H1 (cell line): ENCODE data around the gene PLCB1. TPM values are rescaled to one million over a fixed set of nuclear protein-coding genes. Genes with fewer than 3 reads are reported as not detected.

Experiments
- ASH2L ChIP-seq: fragments of 200-600, 300-600 bp; sonication (generic); IDR thresholded peaks from one replicate; pipeline ENCODE4 v1.7.1; 2017; ENCODE audit warnings: low read length
- KDM5A ChIP-seq: fragments of 200-600 bp; IDR thresholded peaks from 2 replicates; pipeline ENCODE4 v1.7.1; 2012; ENCODE audit warnings: mild to moderate bottlenecking, low read length, inconsistent platforms, mixed read lengths
- POLR2AphosphoS5 ChIP-seq: IDR thresholded peaks from 2 replicates; pipeline ENCODE4 v1.6.1; 2011; ENCODE audit warnings: low read depth, low read length
- polyA plus RNA-seq, 7 experiments: library from polyadenylated mRNA; depleted of rRNA in 3 of 7; stranded (reverse) in 5 of 7; unstranded in 2 of 7; fragments of >200 nt in 5 of 7; fragments of 200-250 nt in 2 of 7; gene quantifications; 1 replicate in 5 of 7; 2 replicates in 1 of 7; 4 replicates in 1 of 7; pipeline versions ENCODE4 v1.2.1 to v1.2.3, GENCODE V29; 2011 to 2013; ENCODE audit warnings: missing spikeins in 2 of 7, mixed read lengths in 2 of 7
- total RNA-seq: library from RNA; stranded (reverse); fragmentation: NEBNext Ultra II Directional; extraction: Animal tissue kit (Norgen Biotek cat#: 25700); gene quantifications from 2 replicates; pipeline ENCODE4 v1.2.1, GENCODE V29; 2021

PLCB1 gene
- total and polyA plus RNA-seq, 2 of the 8 experiments (the other 6 are each of a cell fraction or from before 2014, with no cell fraction given) = 2.6 to 9.1 TPM

DNA sequence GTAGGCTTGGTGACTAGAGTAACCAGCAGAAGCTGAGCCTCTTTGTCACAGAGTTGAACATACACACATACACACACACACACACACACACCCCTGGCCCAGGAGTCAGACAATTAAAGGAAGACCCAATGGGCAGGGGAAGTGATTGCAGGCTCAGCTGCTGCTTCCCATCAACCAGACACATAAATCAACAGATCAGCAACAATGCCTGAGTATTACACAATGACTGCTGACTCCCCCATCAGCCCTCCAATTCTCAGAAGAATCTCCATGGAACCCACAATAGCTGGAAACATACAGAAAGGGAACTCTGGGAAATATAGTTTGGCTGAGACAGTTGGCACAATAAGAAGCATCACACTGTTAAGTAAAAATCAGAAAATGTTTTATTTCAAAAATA, 666.4 kb downstream of the PLCB1 start (continued):
- no peak for TF ChIP-seq KDM5A
- TF ChIP-seq POLR2AphosphoS5 = no peak
- no peak for TF ChIP-seq ASH2L
